HG03039 (cell line): ENCODE measurements around the gene LYZL2.
"Not testable (repeated sequence)": the region's sequence is repeated elsewhere in the genome, so short reads cannot be mapped to it uniquely, and the experiment has no call there.

ENCODE experiments used
- ATAC-seq: cut with Tn5 transposase; IDR thresholded peaks from one replicate; pipeline ENCODE4 v1.9.1; 2021; ENCODE audit warnings: mild to moderate bottlenecking, moderate library complexity; ENCODE audit not compliant: unreplicated experiment

Gene LYZL2

GRCh38 chr10:30639946-30640786 is 10.6 kb upstream of the LYZL2 start:
- ATAC-seq, result no peak

GRCh38 chr10:30637881-30638467 is 8.4 kb upstream of the LYZL2 start:
- no peak for ATAC-seq

- no peak for ATAC-seq
Observed at GRCh38 chr10:30631188-30631587, 1.6 kb upstream of the LYZL2 start.

GRCh38 chr10:30630571-30630970 is 1.0 kb upstream of the LYZL2 start:
- ATAC-seq, result no peak

- not testable (repeated sequence) for ATAC-seq
Observed at GRCh38 chr10:30628576-30628975, 977 bp downstream of the LYZL2 start.

- not testable (repeated sequence) for ATAC-seq
Observed at GRCh38 chr10:30626837-30627236, 2.7 kb downstream of the LYZL2 start.

- not testable (repeated sequence) for ATAC-seq
Observed at GRCh38 chr10:30626196-30626595, 3.4 kb downstream of the LYZL2 start.

- no peak for ATAC-seq
Observed at GRCh38 chr10:30625080-30625479, 4.5 kb downstream of the LYZL2 start.

GRCh38 chr10:30619966-30620365 is 9.6 kb downstream of the LYZL2 start:
- no peak for ATAC-seq

- ATAC-seq, result no peak
Observed at GRCh38 chr10:30617070-30617469, 12.5 kb downstream of the LYZL2 start.

GRCh38 chr10:30611041-30611440 is 18.5 kb downstream of the LYZL2 start:
- not testable (repeated sequence) for ATAC-seq

GRCh38 chr10:30607814-30608213 is 21.7 kb downstream of the LYZL2 start:
- no peak for ATAC-seq

- ATAC-seq, result no peak
Observed at GRCh38 chr10:30606313-30606712, 23.2 kb downstream of the LYZL2 start.

- not testable (repeated sequence) for ATAC-seq
Observed at GRCh38 chr10:30605341-30606121, 24.0 kb downstream of the LYZL2 start.

GRCh38 chr10:30603589-30603988 is 26.0 kb downstream of the LYZL2 start:
- ATAC-seq, result no peak

- no peak for ATAC-seq
Observed at GRCh38 chr10:30602747-30603146, 26.8 kb downstream of the LYZL2 start.

- ATAC-seq, result no peak
Observed at GRCh38 chr10:30600005-30600404, 29.5 kb downstream of the LYZL2 start.

- ATAC-seq, result no peak
Observed at GRCh38 chr10:30598105-30598776, 31.3 kb downstream of the LYZL2 start.

GRCh38 chr10:30597433-30597824 is 32.1 kb downstream of the LYZL2 start:
- not testable (repeated sequence) for ATAC-seq

GRCh38 chr10:30596493-30597432 is 32.8 kb downstream of the LYZL2 start:
- ATAC-seq, result not testable (repeated sequence)
